Left kidney (tissue), 2 donors: ENCODE data around the gene SBNO2. TPM values are rescaled to one million over a fixed set of nuclear protein-coding genes. Genes with fewer than 3 reads are reported as not detected.
A peak's percentile ranks its signal among the peaks of the same experiment; 100 is the strongest.

Experiments
- DNase-seq: peaks from one replicate; pipeline ENCODE4 v3.0.0-alpha.2; 2013
- polyA plus RNA-seq: library from polyadenylated mRNA; unstranded; fragments of 120-200 nt; gene quantifications from one replicate; pipeline ENCODE4 v1.2.1, GENCODE V29; 2013; ENCODE audit not compliant: insufficient read length

Gene SBNO2
- polyA plus RNA-seq, 1 donor, result 15.1 TPM

DNA sequence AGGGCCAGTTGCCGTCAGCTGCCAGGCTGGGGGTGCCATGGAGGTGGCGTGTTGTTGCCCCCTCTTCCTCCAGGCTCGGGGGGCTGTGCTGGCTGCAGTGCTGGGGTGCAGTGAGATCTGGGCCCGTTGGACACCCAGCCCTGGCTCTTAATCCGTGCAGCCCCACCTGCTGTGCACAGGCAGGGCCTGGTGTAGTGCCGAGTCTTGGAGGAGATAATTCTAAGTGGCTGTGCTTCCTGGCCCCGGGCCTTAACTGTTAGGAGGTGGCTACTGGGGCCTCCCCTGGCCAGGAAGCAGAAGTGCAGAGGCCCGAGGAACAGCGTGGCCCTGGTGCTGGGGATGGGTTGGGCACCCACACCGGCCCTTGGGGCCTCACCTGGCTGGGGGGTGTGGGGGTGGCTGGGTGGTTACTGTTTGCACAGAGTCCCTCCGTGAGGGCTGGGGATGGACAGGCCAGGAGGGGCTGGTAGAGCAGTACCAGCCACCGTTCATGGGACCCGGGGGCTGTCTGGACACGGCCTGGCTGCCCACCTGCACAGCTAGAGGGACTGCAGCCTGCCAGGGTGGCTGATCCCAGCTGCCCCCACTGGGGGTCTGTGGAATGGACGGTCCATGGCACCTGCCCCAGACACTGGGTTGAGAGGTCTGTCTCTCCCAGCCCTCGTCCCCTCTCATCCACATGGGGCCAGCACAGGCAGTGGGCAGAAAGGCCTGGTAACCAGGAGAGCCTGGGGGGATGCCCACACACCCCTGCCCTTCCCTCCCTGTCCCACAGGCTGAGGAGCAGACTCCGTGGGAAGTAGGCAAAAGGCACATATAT, 67.0 kb downstream of the SBNO2 start:
- DNase-seq, result no peak

DNA sequence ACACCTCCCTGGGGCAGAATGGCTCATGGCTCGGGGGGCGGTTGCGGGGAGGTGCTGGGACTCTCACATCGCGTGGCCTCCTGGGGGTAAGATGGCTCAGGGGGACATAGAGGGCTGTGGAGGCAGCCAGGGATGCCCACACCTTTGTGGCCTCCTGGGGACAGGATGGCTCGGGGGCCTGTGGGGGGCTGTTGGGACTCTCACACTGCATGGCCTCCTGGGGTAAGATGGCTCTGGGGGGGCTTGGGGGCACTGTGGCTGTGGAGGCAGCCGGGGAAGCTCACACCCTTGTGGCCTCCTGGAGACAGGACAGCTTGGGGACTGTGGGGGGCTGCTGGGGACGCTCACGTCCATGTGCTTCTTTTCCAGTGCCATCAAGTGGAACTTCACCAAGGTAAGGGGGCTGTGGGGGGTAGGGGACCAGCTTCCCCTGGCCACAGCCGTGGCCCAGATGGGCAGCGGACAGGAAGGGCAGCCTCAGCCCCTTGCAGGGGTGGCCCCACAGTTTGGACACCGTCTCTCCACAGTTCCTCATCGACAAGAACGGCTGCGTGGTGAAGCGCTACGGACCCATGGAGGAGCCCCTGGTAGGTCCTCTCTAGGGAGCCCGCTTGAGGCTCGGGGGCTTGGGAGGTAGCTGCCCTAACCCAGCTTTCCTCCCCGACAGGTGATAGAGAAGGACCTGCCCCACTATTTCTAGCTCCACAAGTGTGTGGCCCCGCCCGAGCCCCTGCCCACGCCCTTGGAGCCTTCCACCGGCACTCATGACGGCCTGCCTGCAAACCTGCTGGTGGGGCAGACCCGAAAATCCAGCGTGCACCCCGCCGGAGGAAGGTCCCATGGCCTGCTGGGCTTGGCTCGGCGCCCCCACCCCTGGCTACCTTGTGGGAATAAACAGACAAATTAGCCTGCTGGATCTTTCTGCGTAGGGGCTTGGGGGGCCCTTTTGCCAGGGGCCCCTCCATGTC, 67.9 kb downstream of the SBNO2 start:
- DNase-seq, result no peak

DNA sequence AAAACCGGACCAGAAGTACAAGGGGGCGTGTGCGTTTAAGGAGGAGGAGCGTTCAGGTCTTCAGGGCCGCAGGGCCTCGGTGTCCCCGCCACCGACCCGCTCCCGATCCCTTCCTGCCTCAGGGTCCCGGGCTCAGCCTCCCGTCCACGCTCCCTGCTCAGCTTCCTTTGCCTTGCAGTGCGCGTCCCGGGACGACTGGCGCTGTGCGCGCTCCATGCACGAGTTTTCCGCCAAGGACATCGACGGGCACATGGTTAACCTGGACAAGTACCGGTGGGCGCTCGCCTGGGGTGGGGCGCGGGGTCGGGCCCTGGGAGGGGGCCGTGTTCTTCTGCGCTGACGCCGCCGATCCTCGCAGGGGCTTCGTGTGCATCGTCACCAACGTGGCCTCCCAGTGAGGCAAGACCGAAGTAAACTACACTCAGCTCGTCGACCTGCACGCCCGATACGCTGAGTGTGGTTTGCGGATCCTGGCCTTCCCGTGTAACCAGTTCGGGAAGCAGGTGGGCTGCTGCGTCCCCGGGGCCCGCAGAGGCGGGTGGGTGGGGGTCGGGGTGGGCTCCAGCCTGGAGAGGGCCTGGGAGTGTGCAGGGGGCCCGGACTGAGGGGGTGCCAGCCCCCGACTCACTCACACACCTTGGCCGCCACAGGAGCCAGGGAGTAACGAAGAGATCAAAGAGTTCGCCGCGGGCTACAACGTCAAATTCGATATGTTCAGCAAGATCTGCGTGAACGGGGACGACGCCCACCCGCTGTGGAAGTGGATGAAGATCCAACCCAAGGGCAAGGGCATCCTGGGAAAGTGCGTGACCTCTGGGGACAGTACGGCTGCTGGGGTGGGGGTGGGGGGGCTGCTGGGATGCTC, 68.8 kb downstream of the SBNO2 start:
- DNase-seq, result peak; percentile 28

DNA sequence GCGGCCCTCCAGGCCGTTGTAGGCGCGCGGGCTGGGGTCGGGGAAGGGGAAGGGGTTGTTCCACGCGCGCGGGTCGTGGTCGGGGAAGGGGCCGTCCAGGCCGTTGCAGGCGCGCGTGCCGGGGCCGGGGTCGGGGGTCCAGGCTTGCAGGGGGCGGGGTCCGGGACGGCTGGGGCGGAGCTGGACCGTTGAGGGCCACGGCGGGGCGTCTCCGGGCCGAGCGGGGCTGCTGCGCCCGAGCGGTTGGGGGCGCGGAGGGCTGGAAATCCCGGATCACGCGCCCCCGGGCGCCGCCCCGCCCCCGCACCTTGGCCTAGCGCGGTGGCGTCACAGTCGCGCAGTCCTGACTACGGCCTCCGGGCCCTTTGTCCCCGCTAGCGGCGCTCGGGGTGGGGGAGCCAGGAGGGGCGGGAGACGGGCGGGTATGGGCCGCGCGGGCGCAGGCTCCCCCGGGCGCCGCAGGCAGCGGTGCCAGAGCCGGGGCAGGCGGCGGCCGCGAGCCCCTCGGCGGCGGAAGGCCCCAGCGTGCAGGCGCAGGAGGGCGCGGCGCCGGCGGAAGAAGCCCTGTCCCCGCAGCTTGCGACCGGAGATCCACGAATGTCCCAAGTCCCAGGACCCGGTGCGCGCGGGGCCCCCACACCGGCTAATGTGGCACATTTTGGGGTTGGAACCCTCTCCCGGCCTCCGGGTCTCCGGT, 69.6 kb downstream of the SBNO2 start:
- peak; percentile 62 for DNase-seq

DNA sequence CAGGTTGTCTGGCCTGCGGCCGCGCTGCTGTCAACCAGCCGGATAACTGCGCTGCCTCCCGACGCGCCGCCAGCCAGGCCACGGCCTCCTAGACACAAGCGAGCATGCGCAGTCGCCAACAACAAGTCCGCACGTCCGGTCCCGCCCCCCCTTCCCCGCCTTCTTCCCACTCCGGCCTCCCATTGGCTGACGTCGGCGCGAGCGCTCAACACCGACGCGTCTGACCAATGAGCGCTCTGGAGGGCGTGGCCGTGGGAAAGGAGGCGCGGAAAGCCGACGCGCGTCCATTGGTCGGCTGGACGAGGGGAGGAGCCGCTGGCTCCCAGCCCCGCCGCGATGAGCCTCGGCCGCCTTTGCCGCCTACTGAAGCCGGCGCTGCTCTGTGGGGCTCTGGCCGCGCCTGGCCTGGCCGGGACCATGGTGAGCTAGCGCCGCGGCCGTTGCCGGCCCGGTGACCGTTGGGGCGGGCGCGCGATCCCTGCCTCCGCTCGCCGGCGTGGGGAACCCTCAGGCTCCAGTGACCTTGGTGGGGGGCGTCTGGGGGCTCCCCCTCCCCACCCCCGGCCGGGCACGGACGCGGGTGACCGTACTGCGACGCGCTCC, 70.3 kb downstream of the SBNO2 start, which contains the start of gene GPX4:
TSS of gene GPX4 (plus strand) at position 287 of the 603 bp plus-strand sequence. CDS start at position 337, 50 bp downstream.
- DNase-seq, result peak; percentile 99

DNA sequence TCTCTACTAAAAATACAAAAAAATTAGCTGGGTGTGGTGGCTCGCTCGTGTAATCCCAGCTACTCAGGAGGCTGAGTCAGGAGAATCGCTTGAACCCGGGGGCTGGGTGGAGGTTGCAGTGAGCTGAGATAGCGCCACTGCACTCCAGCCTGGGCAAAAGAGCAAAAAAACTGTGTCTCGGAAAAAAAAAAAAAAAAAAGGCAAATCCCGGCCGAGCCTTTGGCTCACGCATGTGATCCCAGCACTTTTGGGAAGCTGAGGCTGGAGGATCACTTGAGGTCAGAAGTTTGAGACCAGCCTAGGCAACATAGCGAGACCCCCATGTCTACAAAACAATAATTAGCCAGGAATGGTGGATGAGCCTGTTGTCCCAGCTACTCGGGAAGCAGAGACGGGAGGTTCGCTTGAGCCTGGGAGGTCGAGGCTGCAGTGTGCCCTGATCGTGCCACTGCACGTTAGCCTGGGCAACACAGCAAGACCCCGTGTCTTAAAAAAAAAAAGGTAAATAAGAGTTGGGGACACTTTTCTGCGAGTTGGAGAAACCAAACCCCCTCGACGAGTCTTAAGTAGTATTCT, 70.8 kb downstream of the SBNO2 start:
- no peak for DNase-seq

DNA sequence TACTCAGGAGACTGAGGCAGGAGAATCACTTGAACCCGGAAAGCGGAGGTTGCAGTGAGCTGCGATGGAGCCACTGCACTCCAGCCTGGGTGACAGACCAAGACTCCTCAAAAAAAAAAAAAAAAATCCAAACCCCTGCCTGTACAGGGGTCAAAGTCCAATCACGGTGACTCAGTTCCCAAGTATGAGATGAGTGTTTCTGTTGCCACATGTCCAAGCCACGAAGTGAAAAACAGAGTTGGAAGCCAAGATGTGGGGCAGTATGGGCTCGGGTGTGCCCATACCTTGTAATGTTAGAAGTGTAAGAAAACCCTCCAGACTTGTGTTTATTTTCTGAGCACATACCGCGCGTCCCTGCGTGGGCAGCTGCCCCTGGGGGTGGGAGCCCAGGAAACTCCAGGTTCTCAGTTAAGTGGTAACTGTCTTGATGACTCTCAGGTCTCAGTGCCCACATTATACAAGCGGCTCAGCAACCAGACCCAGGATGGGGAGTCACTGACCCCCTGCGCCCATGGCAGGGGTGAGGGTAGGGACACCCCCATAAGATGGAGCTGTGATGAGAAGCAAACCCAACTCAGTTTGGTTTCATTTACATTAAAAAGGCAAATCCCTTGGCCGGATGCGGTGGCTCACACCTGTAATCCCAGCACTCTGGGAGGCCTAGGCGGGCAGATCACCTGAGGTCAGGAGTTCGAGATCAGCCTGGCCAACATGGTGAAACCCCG, 71.5 kb downstream of the SBNO2 start:
- DNase-seq, result no peak

DNA sequence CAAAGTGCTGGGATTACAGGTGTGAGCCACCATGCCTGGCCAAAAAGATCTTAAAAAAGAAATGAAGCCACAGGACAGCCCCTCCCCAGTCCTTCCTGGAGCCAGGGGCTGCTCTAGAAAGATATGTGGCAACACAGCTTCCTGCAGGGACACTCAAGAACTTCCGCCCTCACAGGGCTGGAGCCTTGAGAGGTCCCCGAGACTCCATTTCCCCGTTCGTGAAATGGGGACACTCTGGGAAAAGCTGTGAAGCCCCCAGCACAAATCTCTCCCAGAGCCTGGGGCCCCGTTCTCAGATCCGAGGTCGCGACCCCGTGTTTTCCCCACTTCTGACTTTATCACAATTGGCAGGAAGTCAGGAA, 72.8 kb downstream of the SBNO2 start:
- DNase-seq, result no peak

DNA sequence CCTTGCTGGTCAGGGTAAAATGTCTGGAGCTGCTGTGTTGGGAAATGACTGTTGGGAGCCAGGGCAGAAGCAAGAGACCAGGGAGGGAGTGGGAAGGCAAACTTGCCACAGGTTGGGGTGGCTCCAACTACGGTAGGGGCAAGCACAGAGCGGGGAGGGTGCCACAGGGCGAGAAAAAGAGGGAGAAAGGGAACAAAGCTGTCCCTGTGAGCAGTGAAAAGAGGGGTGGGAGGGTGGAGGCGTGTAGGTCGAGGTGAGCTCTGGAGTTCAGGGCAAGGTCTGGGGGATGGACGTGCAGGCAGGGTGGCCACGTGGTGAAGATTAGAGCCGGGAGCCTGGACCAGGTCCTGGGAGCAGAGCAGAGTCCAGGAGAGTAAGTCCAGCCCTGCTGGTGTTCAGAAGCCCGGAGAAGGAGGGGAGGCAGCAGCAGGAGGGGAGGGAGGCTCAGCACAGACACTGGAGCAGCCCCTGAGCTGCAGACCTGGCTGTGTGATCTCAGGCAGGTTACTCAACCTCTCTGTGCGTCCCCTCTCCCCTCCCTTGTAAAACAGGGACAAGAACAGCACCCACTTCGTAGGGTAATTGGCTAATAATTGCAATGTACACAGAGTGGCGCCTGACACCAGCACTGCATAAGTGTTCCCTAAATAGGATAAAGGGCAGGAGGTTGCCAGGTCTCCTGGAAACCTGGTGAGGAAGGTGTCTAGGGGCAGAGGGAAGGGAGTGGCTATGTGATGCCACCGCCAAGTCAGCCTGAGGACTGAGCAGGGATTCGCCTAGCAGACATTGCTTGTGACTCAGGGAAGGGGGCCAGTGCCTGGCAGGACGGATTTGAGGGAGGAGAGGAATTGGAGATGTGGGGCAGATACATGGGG, 75.7 kb downstream of the SBNO2 start:
- DNase-seq, result no peak

DNA sequence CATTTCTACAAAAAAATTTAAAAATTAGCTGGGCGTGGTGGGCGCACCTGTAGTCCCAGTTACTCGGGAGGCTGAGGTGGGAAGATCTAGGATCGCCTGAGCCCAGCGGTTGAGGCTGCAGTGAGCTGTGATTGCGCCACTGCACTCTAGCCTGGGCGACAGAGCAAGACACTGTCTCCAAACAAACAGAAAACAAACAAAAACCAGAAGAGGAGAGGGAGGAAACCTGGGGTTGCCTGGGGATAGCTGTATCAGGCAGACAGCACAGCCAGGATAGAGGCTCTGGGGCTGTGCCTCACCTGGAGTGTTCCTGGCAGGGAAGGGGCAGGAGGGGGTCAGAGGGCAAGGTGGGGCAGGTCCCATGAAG, 76.3 kb downstream of the SBNO2 start:
- DNase-seq, result no peak

DNA sequence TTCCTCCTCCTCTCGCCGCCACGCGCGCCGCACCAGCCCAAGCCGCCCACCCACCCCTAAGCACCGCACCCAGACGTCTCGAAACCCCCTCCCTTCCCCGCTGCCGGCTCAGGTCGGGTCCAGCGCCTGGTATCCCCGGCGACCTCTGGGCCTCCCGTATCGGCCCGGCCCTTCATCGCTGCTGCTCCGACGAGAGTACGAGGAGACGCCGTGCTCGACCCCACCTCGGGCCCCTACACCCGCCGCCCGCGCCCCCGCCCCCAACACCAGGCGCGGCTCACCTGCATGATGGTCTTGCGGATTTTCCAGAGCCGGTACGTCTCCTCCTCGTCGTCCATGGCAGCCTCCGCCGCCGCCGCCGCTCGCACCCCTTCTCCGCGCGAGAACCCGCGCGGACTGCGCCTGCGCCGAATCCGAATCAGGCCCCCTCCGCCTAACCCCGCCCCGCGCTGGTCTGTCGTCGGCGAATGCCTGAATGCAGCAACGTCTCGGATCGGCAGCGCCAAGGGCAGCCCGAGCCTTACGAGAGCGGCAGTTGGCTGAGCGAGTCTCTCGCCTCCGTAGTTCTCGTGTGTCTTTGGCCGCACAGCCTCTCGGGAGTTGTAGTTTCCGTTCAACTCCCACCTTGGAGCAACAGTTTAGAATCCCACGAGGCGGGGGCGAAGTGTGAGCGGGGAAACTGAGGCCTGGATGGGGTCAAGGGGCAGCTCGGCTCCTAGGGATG, 78.9 kb downstream of the SBNO2 start, which contains the start of gene POLR2E:
TSS of gene POLR2E (minus strand) at position 398 of the 724 bp plus-strand sequence. CDS start at position 338, 60 bp downstream.
- peak; percentile 96 for DNase-seq

DNA sequence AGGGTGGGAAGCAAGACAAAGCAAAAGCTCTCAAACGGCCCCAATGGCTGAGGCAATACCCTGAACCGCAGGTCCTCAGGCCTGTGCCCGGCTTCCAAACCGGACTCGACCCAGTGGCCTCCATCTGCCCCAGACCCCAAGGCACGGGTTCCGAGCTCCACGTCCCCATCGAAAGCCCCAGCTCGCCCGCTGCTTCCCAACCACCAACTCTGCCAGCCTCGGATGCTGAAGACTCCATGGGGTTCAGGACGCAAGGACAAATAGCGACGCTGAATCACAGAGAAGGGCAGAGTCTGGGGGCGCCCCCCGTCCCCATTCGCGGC, 79.5 kb downstream of the SBNO2 start:
- no peak for DNase-seq

DNA sequence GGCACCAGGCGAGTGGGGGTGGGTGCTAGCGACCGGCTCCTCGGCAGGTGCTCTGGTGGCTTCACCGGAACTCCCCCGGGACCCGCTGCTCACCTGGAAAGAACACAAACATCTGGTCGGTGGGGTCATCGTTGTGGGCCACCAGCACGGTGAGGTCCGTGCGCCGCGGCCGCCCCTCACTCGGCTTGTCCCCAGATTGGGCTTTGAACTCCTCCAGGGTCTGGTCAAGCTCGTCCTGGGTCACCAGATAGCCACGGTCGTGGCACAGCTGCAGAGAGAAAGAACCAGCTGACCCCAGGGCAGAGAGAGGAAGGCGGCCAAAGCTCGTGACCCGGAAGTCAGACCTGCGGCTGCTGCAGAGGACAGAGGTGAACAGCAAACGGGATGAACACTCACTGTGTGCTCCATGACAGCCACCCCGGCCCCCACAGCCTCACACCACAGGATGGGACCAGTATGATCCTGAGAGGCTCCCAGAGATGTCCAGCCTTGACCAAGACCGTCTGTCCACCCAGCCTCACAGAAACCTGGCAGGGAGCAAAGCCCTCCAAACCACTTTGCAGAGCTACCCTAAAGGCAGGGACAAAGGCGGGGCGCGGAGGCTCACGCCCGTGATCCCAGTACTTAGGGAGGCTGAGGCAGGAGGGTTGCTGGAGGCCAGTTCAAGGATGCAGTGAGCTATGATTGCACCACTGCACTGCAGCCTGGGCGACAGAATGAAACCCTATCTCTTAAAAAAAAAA, 80.1 kb downstream of the SBNO2 start:
- DNase-seq, result no peak

DNA sequence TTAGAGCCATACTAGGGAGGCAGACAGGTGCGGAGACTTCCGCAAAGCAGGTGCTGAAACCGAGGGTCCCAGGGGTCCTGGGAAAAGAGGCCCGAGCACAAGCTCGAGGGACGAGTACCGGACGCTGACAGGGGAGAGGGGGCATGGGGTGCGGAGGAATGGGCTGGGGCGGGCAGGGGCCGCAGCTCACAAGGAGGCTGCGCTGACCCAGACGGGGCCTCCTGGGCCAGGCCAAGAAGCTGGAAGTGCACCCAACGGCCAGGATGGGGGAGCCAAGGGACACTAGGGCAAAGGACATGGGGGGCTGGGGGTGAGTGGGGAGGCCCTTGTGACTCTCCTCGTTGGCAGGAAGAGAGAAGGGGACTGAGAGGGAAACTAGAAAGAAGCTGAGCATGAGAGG, 80.7 kb downstream of the SBNO2 start:
- no peak for DNase-seq

DNA sequence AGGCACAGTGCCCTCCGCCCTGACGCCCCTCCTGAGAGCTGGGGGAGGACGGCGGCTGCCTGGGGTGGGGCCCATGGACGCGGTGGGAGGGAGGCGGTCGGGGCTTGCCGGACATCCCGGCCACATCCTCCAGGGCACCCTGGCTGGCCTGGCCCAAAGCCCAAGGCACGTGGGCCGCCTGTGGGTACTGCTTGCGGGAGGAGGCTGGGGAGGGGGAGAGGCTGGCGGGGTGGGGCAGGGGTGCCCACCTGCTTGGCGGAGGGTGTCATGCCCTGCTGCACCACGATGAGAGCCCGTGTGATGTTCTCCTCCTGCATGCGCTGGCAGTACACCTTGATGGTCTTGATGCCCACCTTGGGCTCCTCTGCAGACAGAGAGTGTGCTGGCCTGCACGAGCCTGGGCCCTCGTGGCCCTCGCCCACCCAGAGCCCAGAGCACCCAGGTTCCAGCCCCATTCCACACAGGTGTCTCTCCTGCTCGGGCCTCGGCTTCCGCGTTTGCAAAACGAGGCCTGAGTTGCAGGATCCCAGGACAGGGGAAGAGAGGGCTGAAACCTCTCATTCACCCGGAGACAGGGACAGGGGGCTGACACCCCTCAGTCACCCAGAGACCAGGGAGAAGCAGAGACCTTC, 82.4 kb downstream of the SBNO2 start:
- DNase-seq, result no peak

DNA sequence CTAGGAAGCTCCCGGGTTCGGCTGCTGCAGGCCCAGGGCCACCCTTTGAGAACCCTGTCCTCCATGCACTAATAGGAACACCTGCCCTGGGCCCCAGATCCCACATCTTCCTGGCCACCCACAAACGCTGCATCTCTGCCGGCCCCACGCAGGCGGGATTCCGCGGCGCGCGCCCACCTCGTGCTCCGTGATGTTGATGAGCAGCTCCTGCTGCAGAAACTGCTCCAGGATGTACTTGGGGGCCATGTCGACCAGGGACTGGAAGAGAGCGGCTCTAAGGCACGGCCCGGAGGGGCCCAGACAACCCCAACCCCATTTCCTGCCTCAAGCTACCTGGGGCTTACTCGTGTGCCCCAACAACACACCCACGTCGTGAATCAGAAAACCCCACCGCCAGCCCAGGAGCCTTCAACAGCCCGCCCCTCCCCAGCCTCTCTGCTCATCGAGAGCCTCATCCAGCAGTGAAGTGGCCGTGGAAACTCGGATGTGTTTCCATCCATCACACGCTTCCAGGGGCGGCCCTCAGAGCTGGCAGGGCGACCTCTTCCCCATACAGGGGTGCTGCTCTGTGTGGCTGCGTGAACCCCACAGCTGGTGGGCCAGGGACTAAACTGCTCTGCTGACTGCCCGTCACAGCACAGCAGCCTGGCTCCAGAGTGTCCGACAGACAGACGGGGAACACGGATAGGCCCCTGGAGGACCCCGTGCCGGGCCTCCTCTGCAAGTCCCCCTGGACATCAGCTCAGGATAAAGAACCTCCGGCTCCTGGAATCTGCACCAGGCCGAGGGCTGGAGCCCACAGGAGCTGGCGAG, 83.1 kb downstream of the SBNO2 start:
- DNase-seq, result no peak
